ENCODE measurements around the gene GPM6B.

Gene GPM6B

GRCh38 chrX:13859724-13860123 lies 42.8 kb upstream of the GPM6B start:
- no peaks in the 10 kb centered on the region for H3K36me3 ChIP-seq (replicated peaks; ENCODE audit: insufficient read depth, low read length)
- H2AFZ ChIP-seq (ENCODE audit: low read length), result no peak overlapping the region
- H3K9ac ChIP-seq (ENCODE audit: low read length), result no peak overlapping the region
- H3K4me2 ChIP-seq (ENCODE audit: low read depth, low read length), result no peak overlapping the region
- no peak for TF ChIP-seq EZH2 (optimal IDR thresholded peaks at IDR 0.05; ENCODE audit: low read depth, low read length)
- TF ChIP-seq, protein P1, sequence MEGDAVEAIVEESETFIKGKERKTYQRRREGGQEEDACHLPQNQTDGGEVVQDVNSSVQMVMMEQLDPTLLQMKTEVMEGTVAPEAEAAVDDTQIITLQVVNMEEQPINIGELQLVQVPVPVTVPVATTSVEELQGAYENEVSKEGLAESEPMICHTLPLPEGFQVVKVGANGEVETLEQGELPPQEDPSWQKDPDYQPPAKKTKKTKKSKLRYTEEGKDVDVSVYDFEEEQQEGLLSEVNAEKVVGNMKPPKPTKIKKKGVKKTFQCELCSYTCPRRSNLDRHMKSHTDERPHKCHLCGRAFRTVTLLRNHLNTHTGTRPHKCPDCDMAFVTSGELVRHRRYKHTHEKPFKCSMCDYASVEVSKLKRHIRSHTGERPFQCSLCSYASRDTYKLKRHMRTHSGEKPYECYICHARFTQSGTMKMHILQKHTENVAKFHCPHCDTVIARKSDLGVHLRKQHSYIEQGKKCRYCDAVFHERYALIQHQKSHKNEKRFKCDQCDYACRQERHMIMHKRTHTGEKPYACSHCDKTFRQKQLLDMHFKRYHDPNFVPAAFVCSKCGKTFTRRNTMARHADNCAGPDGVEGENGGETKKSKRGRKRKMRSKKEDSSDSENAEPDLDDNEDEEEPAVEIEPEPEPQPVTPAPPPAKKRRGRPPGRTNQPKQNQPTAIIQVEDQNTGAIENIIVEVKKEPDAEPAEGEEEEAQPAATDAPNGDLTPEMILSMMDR (IDR thresholded peaks at IDR 0.05; ENCODE audit: low read length), result no peak
- TF ChIP-seq EZH2phosphoT487 (IDR thresholded peaks at IDR 0.05; ENCODE audit: low read length), result no peak
- peaks cover 13% of the 10 kb centered on the region for H3K4me1 ChIP-seq (ENCODE audit: low read length)
- DNase-seq, result no peak
- no peaks in the 10 kb centered on the region for H4K20me1 ChIP-seq (ENCODE audit: insufficient read depth, low read length)
- no peak overlapping the region for H3K27ac ChIP-seq (ENCODE audit: low read length)
- no peaks in the 10 kb centered on the region for H3K9me2 ChIP-seq (replicated peaks; ENCODE audit: insufficient read depth, low read length)
- H3K79me2 ChIP-seq (ENCODE audit: low read length), result no peaks in the 10 kb centered on the region
- no peaks in the 10 kb centered on the region for H3K27me3 ChIP-seq (replicated peaks; ENCODE audit: insufficient read depth, low read length)
- no peak overlapping the region for H3K4me3 ChIP-seq (ENCODE audit: low read length)
- H3F3A ChIP-seq (ENCODE audit: insufficient read depth, low read length), result no peaks in the 10 kb centered on the region
- no peaks in the 10 kb centered on the region for H3K9me3 ChIP-seq (replicated peaks; ENCODE audit: insufficient read depth, low read length)

DNA sequence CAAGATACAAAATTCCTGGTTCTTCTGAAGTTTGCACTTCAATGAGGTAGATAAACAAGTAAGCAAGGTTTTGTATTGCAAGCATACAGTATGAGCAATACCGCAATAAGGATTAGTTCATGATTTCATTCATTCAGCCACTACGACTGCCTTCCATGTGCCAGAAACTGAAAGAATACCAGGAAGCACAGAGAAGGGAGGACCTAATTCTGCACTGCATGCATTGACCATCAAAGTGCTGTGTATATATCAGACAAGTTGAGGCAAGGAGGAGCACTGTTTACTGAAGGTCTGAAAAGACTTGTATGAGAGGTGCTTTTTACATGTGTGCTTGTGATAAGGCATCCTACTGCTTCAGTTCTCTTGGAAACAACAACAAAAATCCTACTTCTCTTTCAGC lies 40.9 kb upstream of the GPM6B start:
- H3K9me2 ChIP-seq (replicated peaks; ENCODE audit: insufficient read depth, low read length), result no peaks in the 10 kb centered on the region
- no peak overlapping the region for H2AFZ ChIP-seq (ENCODE audit: low read length)
- no peaks in the 10 kb centered on the region for H3K27me3 ChIP-seq (replicated peaks; ENCODE audit: insufficient read depth, low read length)
- H3K4me2 ChIP-seq (ENCODE audit: low read depth, low read length), result no peak overlapping the region
- no peak overlapping the region for H3K27ac ChIP-seq (ENCODE audit: low read length)
- no peak for DNase-seq
- H4K20me1 ChIP-seq (ENCODE audit: insufficient read depth, low read length), result no peaks in the 10 kb centered on the region
- H3K79me2 ChIP-seq (ENCODE audit: low read length), result no peaks in the 10 kb centered on the region
- H3K9ac ChIP-seq (ENCODE audit: low read length), result no peak overlapping the region
- H3K4me1 ChIP-seq (ENCODE audit: low read length), result peaks cover 13% of the 10 kb centered on the region
- H3K4me3 ChIP-seq (ENCODE audit: low read length), result no peak overlapping the region
- no peaks in the 10 kb centered on the region for H3K9me3 ChIP-seq (replicated peaks; ENCODE audit: insufficient read depth, low read length)
- H3K36me3 ChIP-seq (replicated peaks; ENCODE audit: insufficient read depth, low read length), result no peaks in the 10 kb centered on the region
- TF ChIP-seq EZH2 (optimal IDR thresholded peaks at IDR 0.05; ENCODE audit: low read depth, low read length) (no peak), EZH2phosphoT487 (IDR thresholded peaks at IDR 0.05; ENCODE audit: low read length) (no peak)
- TF ChIP-seq, protein P1 (IDR thresholded peaks at IDR 0.05; ENCODE audit: low read length), result no peak
- H3F3A ChIP-seq (ENCODE audit: insufficient read depth, low read length), result no peaks in the 10 kb centered on the region

GRCh38 chrX:13855689-13856450 lies 39.0 kb upstream of the GPM6B start:
- H3K4me2 ChIP-seq (ENCODE audit: low read depth, low read length), result 0 out of 2 replicates have a peak overlapping the region, but pooled peaks have one; percentile 16
- H3K9me2 ChIP-seq (replicated peaks; ENCODE audit: insufficient read depth, low read length), result no peaks in the 10 kb centered on the region
- peaks cover 13% of the 10 kb centered on the region for H3K4me1 ChIP-seq (ENCODE audit: low read length)
- no peak overlapping the region for H3K4me3 ChIP-seq (ENCODE audit: low read length)
- H3K27ac ChIP-seq (ENCODE audit: low read length), result peak overlapping the region; percentile 22; the same call in 1 of the 2 replicates
- no peaks in the 10 kb centered on the region for H3K36me3 ChIP-seq (replicated peaks; ENCODE audit: insufficient read depth, low read length)
- peak; percentile 27 for DNase-seq
- H3K79me2 ChIP-seq (ENCODE audit: low read length), result no peaks in the 10 kb centered on the region
- no peak overlapping the region for H2AFZ ChIP-seq (ENCODE audit: low read length)
- no peaks in the 10 kb centered on the region for H3F3A ChIP-seq (ENCODE audit: insufficient read depth, low read length)
- no peaks in the 10 kb centered on the region for H3K27me3 ChIP-seq (replicated peaks; ENCODE audit: insufficient read depth, low read length)
- H3K9ac ChIP-seq (ENCODE audit: low read length), result no peak overlapping the region
- TF ChIP-seq, protein P1 (IDR thresholded peaks at IDR 0.05; ENCODE audit: low read length), result no peak
- no peak for TF ChIP-seq EZH2 (optimal IDR thresholded peaks at IDR 0.05; ENCODE audit: low read depth, low read length)
- no peaks in the 10 kb centered on the region for H4K20me1 ChIP-seq (ENCODE audit: insufficient read depth, low read length)
- H3K9me3 ChIP-seq (replicated peaks; ENCODE audit: insufficient read depth, low read length), result no peaks in the 10 kb centered on the region
